HepG2 (cell line): Measurements from ENCODE around the gene FAM209B. TPM values are rescaled to one million over a fixed set of nuclear protein-coding genes. Genes with fewer than 3 reads are reported as not detected.

ENCODE experiments used
- ATAC-seq: fragments of 200-7000 bp; cut with Tn5 transposase; 3 replicates; pipeline ENCODE4 v1.9.1; 2020; ENCODE audit warnings: mild to moderate bottlenecking, moderate library complexity
- BruUV-seq: library from RNA; stranded (reverse); fragments of 400-500 nt; replicated peaks from 2 replicates; lab custom pipeline; 2021; lab: Mats Ljungman, UMichigan
- CTCF ChIA-PET: fragments of 300-600 bp; formaldehyde crosslinking; extraction: SDS; loops from one replicate; lab custom pipeline; 2021; ENCODE audit warnings: low total read pairs, inconsistent platforms, low intra/inter-chr PET ratio; lab: Yijun Ruan, JAX
- POLR2A ChIA-PET: fragments of 350-600 bp; sonication (Branson Sonifier 250); formaldehyde crosslinking; loops from one replicate; lab custom pipeline; 2020; ENCODE audit warnings: antibody characterized with exemption, inconsistent platforms; lab: Yijun Ruan, JAX
- DNase-seq: peaks from one replicate; pipeline ENCODE4 v3.0.0-alpha.2; 2015; ENCODE audit warnings: low spot score
- FAIRE-seq: peaks from 3 replicates; lab custom pipeline; 2011; peaks lifted over from hg19 to GRCh38; lab: Jason Lieb, UNC
- H2AFZ ChIP-seq: one replicate; pipeline ENCODE4 v1.6.1; 2011; ENCODE audit warnings: low read length, inconsistent platforms
- H3K27ac ChIP-seq: fragments of 300-600 bp; 3 replicates; pipeline ENCODE4 v1.8.0; 2011; ENCODE audit warnings: mixed run types, mild to moderate bottlenecking, mixed read lengths, low read length, inconsistent platforms; ENCODE audit not compliant: insufficient read depth; ENCODE audit errors: extremely low read length
- H3K27me3 ChIP-seq, 2 experiments: fragments of 200-600 bp in 1 of 2; 2 replicates in 1 of 2; 3 replicates in 1 of 2; pipeline versions ENCODE4 v1.6.0 to v1.8.0; 2011; ENCODE audit warnings: low read length in 2 of 2, mild to moderate bottlenecking in 2 of 2, moderate library complexity in 2 of 2, inconsistent platforms in 1 of 2; ENCODE audit not compliant: insufficient read depth in 2 of 2, control insufficient read depth in 1 of 2
- H3K36me3 ChIP-seq, 2 experiments: fragments of 200-600 bp in 1 of 2; replicated peaks in 1 of 2; 2 replicates in 1 of 2; 3 replicates in 1 of 2; pipeline versions ENCODE4 v1.5.1 to v1.8.0; 2011; ENCODE audit warnings: low read length in 2 of 2, inconsistent platforms in 1 of 2; ENCODE audit not compliant: insufficient read depth in 2 of 2, control insufficient read depth in 1 of 2
- H3K4me1 ChIP-seq: 2 replicates; pipeline ENCODE4 v1.5.1; 2012; ENCODE audit warnings: low read length, inconsistent platforms; ENCODE audit not compliant: insufficient read depth
- H3K4me2 ChIP-seq: 2 replicates; pipeline ENCODE4 v1.6.0; 2011; ENCODE audit warnings: low read depth, low read length, inconsistent platforms
- H3K4me3 ChIP-seq, 3 experiments: fragments of 200-600 bp in 1 of 3; sonication (generic), shearing (Covaris generic) in 1 of 3; replicated peaks in 1 of 3; 2 replicates each; pipeline ENCODE4 v1.5.1; 2011 to 2016; ENCODE audit warnings: low read length in 3 of 3, inconsistent platforms in 2 of 3, low read depth in 2 of 3, mild to moderate bottlenecking in 2 of 3, control low read depth in 1 of 3, mixed read lengths in 1 of 3; ENCODE audit not compliant: insufficient read depth in 1 of 3
- H3K79me2 ChIP-seq: one replicate; pipeline ENCODE4 v1.6.1; 2011; ENCODE audit warnings: low read length, inconsistent platforms; ENCODE audit not compliant: insufficient read depth
- H3K9ac ChIP-seq: 2 replicates; pipeline ENCODE4 v1.6.0; 2011; ENCODE audit warnings: mild to moderate bottlenecking, low read depth, low read length, inconsistent platforms; ENCODE audit not compliant: insufficient read depth
- H3K9me3 ChIP-seq: 2 replicates; pipeline ENCODE4 v1.5.1; 2012; ENCODE audit warnings: mild to moderate bottlenecking, low read length
- H4K20me1 ChIP-seq: 2 replicates; pipeline ENCODE4 v1.6.0; 2011; ENCODE audit warnings: inconsistent platforms, mild to moderate bottlenecking, low read length, moderate library complexity; ENCODE audit not compliant: insufficient read depth
- AKAP8 ChIP-seq: sonication (generic); formaldehyde crosslinking; IDR thresholded peaks from 2 replicates; pipeline ENCODE4 v1.5.1; 2020; ENCODE audit warnings: mild to moderate bottlenecking, missing genetic modification reagents
- FOXM1 ChIP-seq: sonication (generic); formaldehyde crosslinking; IDR thresholded peaks from 2 replicates; pipeline ENCODE4 v1.5.0; 2020; ENCODE audit warnings: missing genetic modification reagents
- FOXO1 ChIP-seq: sonication (generic); formaldehyde crosslinking; IDR thresholded peaks from 2 replicates; pipeline ENCODE4 v1.4.0; 2020; ENCODE audit warnings: missing genetic modification reagents
- GLI4 ChIP-seq: sonication (generic); formaldehyde crosslinking; IDR thresholded peaks from 2 replicates; pipeline ENCODE4 v1.5.1; 2020; ENCODE audit warnings: missing genetic modification reagents, mild to moderate bottlenecking, moderate library complexity, borderline replicate concordance
- GPN1 ChIP-seq: sonication (generic); formaldehyde crosslinking; IDR thresholded peaks from 2 replicates; pipeline ENCODE4 v1.5.1; 2020; ENCODE audit warnings: missing genetic modification reagents, borderline replicate concordance
- KMT2A ChIP-seq: sonication (generic); formaldehyde crosslinking; IDR thresholded peaks from 2 replicates; pipeline ENCODE4 v1.4.0; 2020; ENCODE audit warnings: missing genetic modification reagents
- MXI1 ChIP-seq: IDR thresholded peaks from 3 replicates; pipeline ENCODE4 v1.6.1; 2012; ENCODE audit warnings: low read depth, low read length, inconsistent platforms, borderline replicate concordance
- NFKB2 ChIP-seq: sonication (generic); formaldehyde crosslinking; IDR thresholded peaks from 2 replicates; pipeline ENCODE4 v1.4.0; 2020; ENCODE audit warnings: missing genetic modification reagents, borderline replicate concordance
- REXO4 ChIP-seq: sonication (generic); formaldehyde crosslinking; IDR thresholded peaks from 2 replicates; pipeline ENCODE4 v1.8.0; 2022; ENCODE audit warnings: missing genetic modification reagents, mild to moderate bottlenecking, borderline replicate concordance
- ZEB1 ChIP-seq: IDR thresholded peaks from 2 replicates; pipeline ENCODE4 v1.6.1; 2012; ENCODE audit warnings: mild to moderate bottlenecking, low read depth, inconsistent platforms; ENCODE audit not compliant: insufficient replicate concordance
- ZFP90 ChIP-seq: sonication (generic); formaldehyde crosslinking; IDR thresholded peaks from 2 replicates; pipeline ENCODE4 v1.8.0; 2022; ENCODE audit warnings: missing genetic modification reagents, mild to moderate bottlenecking, inconsistent platforms, borderline replicate concordance
- ZNF235 ChIP-seq: sonication (generic); formaldehyde crosslinking; IDR thresholded peaks from 2 replicates; pipeline ENCODE4 v1.8.1; 2023; ENCODE audit warnings: mild to moderate bottlenecking, missing genetic modification reagents, borderline replicate concordance
- ZNF468 ChIP-seq: sonication (generic); formaldehyde crosslinking; IDR thresholded peaks from 2 replicates; pipeline ENCODE4 v1.8.0; 2022; ENCODE audit warnings: mild to moderate bottlenecking, moderate library complexity, missing genetic modification reagents
- ZNF83 ChIP-seq: sonication (generic); formaldehyde crosslinking; IDR thresholded peaks from 2 replicates; pipeline ENCODE4 v1.4.0; 2020; ENCODE audit warnings: missing genetic modification reagents, mild to moderate bottlenecking, borderline replicate concordance
- WGBS: methylation state at CpG from one replicate; pipeline ENCODE4 v1.1.6; 2017; ENCODE audit warnings: low lambda C conversion rate; 5-methylcytosine and 5-hydroxymethylcytosine counted together
- in situ Hi-C: cut with HindIII; loops from 2 replicates; pipeline ENCODE4 v1.10.0; 2017; ENCODE audit warnings: low pct_unique_long_range_greater_than_20kb; ENCODE audit not compliant: extremely low pct_ligation_motif_present
- intact Hi-C: fragments of 100-400 bp; cut with micrococcal nuclease; formaldehyde crosslinking; loops from one replicate; pipeline ENCODE4 v1.10.0; 2022; ENCODE audit not compliant: unreplicated experiment
- polyA plus RNA-seq, 8 experiments: library from polyadenylated mRNA; depleted of rRNA in 3 of 8; stranded (reverse) in 7 of 8; unstranded in 1 of 8; fragments of >200 nt; fragmentation: Illumina TruSeq in 4 of 8; extraction: Trizol in 4 of 8; gene quantifications; 2 replicates each; pipeline versions ENCODE4 v1.2.1 to v1.2.3, GENCODE V29; 2011 to 2016; ENCODE audit warnings: low read depth in 4 of 8, missing spikeins in 1 of 8, mixed read lengths in 1 of 8; ENCODE audit not compliant: insufficient read depth in 1 of 8
- total RNA-seq, 5 experiments: library from RNA; depleted of rRNA; stranded (reverse); fragments of >200 nt; fragmentation: Illumina TruSeq; extraction: Trizol; gene quantifications; 2 replicates each; pipeline ENCODE4 v1.2.3, GENCODE V29; 2016; ENCODE audit warnings: low read depth in 1 of 5
- TF ChIP-seq, protein P1 (sequence below): sonication (generic); formaldehyde crosslinking; IDR thresholded peaks from 2 replicates; pipeline ENCODE4 v1.4.0; 2020; ENCODE audit warnings: missing genetic modification reagents
- TF ChIP-seq, protein P2 (sequence below): IDR thresholded peaks from 2 replicates; pipeline ENCODE4 v1.6.1; 2018; ENCODE audit warnings: missing genetic modification reagents, mild to moderate bottlenecking, missing compliant biosample characterization
- TF ChIP-seq, protein P3 (sequence below): sonication (generic); formaldehyde crosslinking; IDR thresholded peaks from 2 replicates; pipeline ENCODE4 v1.5.1; 2020; ENCODE audit warnings: missing genetic modification reagents, mild to moderate bottlenecking, borderline replicate concordance

FAM209B gene
- total and polyA plus RNA-seq, 2 of the 13 experiments (the other 11 are each of a cell fraction or from before 2014, with no cell fraction given) = 0.24 to 0.42 TPM

DNA sequence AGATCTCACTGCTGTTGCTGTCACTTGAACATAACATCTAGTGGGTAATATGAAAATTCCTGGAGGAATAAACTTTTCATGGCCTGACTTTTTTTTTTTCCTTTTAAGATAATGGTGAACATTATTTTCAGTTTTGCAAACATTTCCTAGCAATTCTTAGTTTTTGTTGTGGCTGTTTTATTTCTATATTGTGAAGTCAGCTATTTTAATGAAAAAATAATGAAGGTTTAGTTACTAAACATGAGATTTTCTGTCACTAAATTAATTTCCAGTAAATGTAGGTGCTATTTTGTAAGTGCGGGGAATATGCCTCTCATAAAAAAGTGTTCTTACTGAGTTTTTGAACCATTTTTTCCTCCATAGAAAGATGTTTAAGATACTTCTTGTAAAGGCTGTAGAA lies 31.9 kb upstream of the FAM209B start (continued):
- TF ChIP-seq, protein P1, sequence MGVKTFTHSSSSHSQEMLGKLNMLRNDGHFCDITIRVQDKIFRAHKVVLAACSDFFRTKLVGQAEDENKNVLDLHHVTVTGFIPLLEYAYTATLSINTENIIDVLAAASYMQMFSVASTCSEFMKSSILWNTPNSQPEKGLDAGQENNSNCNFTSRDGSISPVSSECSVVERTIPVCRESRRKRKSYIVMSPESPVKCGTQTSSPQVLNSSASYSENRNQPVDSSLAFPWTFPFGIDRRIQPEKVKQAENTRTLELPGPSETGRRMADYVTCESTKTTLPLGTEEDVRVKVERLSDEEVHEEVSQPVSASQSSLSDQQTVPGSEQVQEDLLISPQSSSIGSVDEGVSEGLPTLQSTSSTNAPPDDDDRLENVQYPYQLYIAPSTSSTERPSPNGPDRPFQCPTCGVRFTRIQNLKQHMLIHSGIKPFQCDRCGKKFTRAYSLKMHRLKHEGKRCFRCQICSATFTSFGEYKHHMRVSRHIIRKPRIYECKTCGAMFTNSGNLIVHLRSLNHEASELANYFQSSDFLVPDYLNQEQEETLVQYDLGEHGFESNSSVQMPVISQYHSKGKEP (CRISPR knock-in tag) = no peak
- no peak for TF ChIP-seq AKAP8

DNA sequence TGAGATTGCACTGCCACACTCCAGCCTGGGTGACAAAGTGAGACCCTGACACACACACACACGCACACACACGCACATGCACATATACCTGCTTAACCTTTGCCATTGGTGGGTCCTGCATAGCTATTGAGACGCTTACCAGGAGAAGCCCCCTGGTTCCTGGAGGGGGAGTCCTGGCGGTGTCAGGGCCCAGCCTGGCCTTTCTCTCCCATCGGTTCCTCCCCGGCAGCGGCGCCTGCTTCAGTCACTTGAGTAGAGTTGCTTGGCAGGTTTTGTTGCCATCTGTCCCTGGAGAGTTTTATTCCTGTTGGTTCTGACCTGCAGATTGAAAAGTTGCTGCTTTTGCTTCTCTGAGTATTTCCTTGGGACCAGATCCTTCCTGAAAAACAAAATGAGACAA lies 29.1 kb upstream of the FAM209B start:
- Histone ChIP-seq H4K20me1 (no peaks in the 10 kb centered on the region), H3K27me3 (no peaks in the 10 kb centered on the region), H3K4me3 (no peak overlapping the region), H3K79me2 (no peaks in the 10 kb centered on the region), H2AFZ (no peak overlapping the region), H3K4me2 (no peak overlapping the region), H3K9me3 (no peaks in the 10 kb centered on the region), H3K36me3 (peaks cover 5 to 29% of the 10 kb centered on the region in 2 experiments; a peak in 4 of 5 replicates), H3K9ac (no peak overlapping the region), H3K4me1 (no peaks in the 10 kb centered on the region), H3K27ac (no peak overlapping the region)
- WGBS = 100% methylated on average over 6 of the region's 8 CpGs
- DNase-seq (no peak), FAIRE-seq (no peak), ATAC-seq (no peak)
- BruUV-seq = no TSS peak
- in situ Hi-C loops (no loop called here), intact Hi-C loops (loop anchor here (1.0 kb wide), 1 partner anchor 104 kb away; no protein-coding TSS in a partner anchor)
- POLR2A ChIA-PET = no interaction called here
- CTCF ChIA-PET = interaction anchor here (1.4 kb wide), 1 partner anchor 104 kb away, joined by 10 read pairs; no protein-coding TSS in a partner anchor
- TF ChIP-seq ZEB1 = no peak
- no peak for TF ChIP-seq FOXO1 (CRISPR knock-in tag)
- TF ChIP-seq, protein P2, sequence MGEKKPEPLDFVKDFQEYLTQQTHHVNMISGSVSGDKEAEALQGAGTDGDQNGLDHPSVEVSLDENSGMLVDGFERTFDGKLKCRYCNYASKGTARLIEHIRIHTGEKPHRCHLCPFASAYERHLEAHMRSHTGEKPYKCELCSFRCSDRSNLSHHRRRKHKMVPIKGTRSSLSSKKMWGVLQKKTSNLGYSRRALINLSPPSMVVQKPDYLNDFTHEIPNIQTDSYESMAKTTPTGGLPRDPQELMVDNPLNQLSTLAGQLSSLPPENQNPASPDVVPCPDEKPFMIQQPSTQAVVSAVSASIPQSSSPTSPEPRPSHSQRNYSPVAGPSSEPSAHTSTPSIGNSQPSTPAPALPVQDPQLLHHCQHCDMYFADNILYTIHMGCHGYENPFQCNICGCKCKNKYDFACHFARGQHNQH (CRISPR knock-in tag) = no peak
- TF ChIP-seq, protein P3, sequence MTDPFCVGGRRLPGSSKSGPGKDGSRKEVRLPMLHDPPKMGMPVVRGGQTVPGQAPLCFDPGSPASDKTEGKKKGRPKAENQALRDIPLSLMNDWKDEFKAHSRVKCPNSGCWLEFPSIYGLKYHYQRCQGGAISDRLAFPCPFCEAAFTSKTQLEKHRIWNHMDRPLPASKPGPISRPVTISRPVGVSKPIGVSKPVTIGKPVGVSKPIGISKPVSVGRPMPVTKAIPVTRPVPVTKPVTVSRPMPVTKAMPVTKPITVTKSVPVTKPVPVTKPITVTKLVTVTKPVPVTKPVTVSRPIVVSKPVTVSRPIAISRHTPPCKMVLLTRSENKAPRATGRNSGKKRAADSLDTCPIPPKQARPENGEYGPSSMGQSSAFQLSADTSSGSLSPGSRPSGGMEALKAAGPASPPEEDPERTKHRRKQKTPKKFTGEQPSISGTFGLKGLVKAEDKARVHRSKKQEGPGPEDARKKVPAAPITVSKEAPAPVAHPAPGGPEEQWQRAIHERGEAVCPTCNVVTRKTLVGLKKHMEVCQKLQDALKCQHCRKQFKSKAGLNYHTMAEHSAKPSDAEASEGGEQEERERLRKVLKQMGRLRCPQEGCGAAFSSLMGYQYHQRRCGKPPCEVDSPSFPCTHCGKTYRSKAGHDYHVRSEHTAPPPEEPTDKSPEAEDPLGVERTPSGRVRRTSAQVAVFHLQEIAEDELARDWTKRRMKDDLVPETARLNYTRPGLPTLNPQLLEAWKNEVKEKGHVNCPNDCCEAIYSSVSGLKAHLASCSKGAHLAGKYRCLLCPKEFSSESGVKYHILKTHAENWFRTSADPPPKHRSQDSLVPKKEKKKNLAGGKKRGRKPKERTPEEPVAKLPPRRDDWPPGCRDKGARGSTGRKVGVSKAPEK (CRISPR knock-in tag) = no peak
- TF ChIP-seq ZFP90 (CRISPR knock-in tag) = no peak
- no peak for TF ChIP-seq GLI4
- no peak for TF ChIP-seq MXI1
- no peak for TF ChIP-seq NFKB2 (CRISPR knock-in tag)
- no peak for TF ChIP-seq ZNF235 (CRISPR knock-in tag)
- no peak for TF ChIP-seq GPN1 (CRISPR knock-in tag)
- TF ChIP-seq REXO4 (CRISPR knock-in tag) = no peak
- TF ChIP-seq FOXM1 (CRISPR knock-in tag) = no peak
- TF ChIP-seq KMT2A (CRISPR knock-in tag) = no peak
- no peak for TF ChIP-seq ZNF468 (CRISPR knock-in tag)
- TF ChIP-seq ZNF83 (CRISPR knock-in tag) = no peak
